Renal pelvis (tissue), 4 donors: Measurements from ENCODE around the gene PRPF8. TPM values are rescaled to one million over a fixed set of nuclear protein-coding genes. Genes with fewer than 3 reads are reported as not detected.
"Not testable (repeated sequence)": the region's sequence is repeated elsewhere in the genome, so short reads cannot be mapped to it uniquely, and the experiment has no call there.

Experiments used
- DNase-seq: peaks from one replicate; pipeline ENCODE4 v3.0.0-alpha.2; 2013
- polyA plus RNA-seq, 3 donors: library from polyadenylated mRNA; unstranded; fragments of 120-200 nt; gene quantifications; one replicate each; pipeline ENCODE4 v1.2.1, GENCODE V29; 2013; ENCODE audit not compliant: insufficient read length in 3 of 3

The PRPF8 gene
- polyA plus RNA-seq, 3 donors = 307 to 367 (median 333) TPM

DNA sequence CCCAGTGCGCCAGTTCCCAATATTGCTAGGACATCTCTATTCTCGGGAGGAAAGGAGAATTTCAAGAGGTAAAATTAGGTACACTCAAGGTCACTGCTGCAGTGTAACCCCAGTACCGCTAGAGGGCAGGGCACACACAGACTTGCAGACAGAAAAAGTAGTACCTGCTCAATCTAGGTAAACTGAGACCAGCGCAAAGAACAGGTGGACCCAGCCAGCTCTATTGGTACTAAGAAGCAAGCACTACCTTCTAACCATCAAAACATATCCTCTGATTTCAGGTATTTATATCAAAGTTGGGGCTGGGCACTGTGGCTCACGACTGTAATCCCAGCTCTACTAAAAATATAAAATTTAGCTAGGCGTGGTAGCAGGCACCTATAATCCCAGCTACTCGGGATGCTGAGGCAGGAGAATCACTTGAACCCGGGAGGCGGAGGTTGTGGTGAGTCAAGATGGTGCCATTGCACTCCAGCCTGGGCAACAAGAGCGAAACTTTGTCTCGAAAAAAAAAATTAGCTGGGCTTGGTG is 36.3 kb upstream of the PRPF8 start:
- no peak for DNase-seq

DNA sequence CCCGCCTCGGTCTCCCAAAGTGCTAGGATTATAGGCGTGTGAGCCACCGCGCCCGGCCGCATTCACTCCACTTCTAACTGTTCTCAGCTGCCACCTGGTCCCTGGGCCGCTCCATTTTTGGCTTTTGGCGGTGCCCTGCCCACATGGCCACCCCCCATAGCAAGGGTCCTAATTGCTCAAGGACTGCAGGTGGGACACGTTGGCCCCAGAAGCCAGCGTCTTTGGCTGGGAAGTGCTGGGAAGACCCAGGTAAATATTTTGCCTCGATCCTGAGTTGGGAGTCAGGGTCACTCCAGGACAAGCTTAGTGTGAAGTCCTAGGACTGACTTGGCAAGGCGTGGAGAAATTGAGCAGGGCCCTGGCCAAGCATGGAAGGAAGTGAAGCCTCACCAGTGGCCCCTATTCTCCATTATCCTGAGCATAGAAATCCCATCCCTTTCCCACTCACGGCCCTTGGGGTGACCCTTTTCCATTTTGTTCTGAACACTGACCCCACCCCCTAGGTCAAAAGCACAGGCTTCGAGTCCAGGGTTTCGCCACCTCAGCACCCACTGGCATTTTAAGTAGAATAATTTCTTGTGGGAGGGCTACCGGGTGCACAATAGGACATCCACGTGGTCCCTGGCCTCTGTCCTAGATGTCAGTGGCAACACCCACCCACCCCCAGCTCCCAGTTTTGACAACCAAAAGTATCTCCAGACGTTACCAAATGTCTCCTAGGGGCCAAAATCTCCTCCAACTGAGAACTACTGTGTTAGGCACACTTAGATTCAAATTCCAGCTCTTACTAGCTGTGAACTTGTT is 33.9 kb upstream of the PRPF8 start:
- no peak for DNase-seq

DNA sequence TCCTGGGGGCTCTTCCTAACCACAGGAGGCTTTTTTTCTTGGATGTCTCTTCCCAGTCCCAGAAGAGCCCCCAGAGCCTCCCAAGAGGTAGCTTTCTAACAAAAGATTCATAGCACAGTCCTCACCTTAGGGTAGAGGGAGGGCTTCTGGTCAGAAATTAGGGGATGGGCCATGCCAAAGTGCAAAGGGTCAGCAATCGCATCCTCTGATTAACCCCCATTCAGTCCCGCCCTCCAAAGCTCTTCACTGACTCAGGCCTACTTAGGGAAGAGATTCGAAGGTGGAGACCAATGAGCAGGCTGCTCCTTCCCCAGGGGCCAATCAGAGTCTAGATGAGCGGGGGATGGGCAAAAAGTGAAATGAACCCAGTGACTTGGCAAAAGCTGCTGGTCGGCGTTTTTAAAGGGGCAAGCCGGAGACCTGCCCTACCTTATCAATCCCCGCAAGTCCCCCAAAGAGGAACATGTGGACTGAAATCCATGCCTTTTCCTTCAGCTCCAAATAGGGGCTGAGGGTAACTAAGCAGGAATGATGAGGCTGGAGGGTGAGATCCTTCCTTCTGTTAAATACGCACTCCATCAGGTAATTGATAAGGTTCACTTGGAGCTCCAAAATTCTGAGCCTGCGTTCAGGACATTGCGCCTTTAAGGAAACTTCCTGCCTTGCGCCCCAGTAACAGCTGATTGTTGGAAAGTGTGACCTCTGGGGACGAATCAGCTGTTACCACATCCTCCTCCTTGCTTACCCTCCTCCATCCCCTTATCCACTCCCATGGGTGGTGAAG is 32.4 kb upstream of the PRPF8 start:
- peak; percentile 97 for DNase-seq

GRCh38 chr17:1716076-1716911 is 31.6 kb upstream of the PRPF8 start:
- DNase-seq = peak; percentile 100

DNA sequence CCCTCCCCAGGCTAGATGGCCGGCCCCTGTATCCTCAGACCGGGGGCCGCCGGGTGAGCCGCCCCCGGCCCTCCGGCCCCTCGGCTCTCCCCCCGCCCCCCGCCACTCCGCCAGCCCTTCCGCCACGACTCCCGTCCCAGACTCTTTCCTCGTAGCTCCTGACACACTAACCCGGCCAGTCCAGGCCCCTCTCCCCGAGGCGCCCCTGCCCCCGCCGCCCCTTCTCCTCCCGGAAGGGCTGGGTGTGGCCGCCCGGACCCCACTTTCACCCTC is 31.1 kb upstream of the PRPF8 start:
- DNase-seq = no peak

DNA sequence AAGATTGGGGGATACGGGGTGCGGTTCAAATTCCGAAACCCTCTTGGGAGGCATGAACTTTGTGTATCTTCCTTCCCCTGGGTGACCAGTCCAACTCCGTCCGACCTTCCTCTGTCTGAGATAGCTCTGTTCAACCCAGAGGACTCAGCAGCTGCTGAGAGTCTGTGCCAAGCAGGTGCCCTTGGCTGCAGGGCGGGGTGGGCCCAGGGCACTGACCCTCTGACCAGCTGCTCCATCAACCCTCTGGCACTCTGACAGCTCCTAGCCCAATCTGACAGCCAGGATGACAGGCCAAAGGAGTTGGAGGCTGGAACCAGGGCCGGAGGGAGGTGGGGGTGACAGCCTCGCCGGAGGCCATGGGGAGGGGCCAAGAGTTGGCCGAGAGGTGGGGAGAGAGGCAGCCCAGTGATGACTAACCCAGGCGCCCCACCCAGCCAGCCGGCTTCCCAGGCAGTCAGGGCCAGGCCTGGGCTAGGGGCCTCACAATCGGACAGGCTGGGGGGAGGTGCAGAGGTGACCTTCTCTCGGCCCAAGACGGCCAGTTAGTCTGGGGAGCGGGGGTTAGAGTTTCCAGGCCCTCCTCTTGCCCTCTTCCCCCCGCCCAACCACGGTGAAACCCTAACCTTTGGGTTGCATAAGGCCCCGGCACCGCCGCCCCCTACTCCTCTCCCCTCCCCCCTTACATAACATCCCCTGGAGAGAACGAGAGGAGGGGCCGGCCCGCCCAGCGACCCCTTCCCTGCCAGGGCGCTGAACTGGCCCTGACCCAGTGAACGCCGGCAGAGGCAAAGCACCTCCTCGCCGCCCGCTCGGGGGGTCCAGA is 30.5 kb upstream of the PRPF8 start:
- DNase-seq = no peak

GRCh38 chr17:1714427-1714979 is 29.8 kb upstream of the PRPF8 start:
- peak; percentile 93 for DNase-seq

GRCh38 chr17:1713878-1714426 is 29.3 kb upstream of the PRPF8 start:
- peak; percentile 65 for DNase-seq

GRCh38 chr17:1713160-1713877 is 28.7 kb upstream of the PRPF8 start:
- no peak for DNase-seq

GRCh38 chr17:1712271-1712670 is 27.6 kb upstream of the PRPF8 start:
- DNase-seq = no peak

DNA sequence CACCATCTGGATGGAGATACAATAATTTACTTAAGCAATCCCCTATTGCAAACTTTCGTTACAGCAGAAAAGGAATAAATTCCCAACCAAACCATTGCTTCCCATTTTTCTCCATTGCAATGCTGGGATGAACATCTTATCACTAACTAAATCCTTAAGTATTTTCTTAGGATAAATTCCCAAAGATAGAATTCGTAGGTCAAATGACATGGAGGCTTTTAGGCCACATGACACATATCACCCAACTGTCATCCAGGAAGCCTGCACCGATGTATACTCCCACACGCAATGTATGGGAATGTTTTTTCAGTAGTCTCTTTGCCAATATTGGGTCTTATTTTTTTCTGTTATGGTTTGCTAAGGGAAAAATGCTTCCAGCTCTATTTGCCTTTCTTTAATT is 27.1 kb upstream of the PRPF8 start:
- no peak for DNase-seq

GRCh38 chr17:1710807-1711553 is 26.3 kb upstream of the PRPF8 start:
- no peak for DNase-seq

- DNase-seq = no peak
These were observed 25.5 kb upstream of the PRPF8 start, which contains the start of gene TLCD2 for GRCh38 chr17:1709971-1710806. Gene TLCD2, minus strand, starts transcription at chr17:1710377. Its CDS starts 135 bp downstream, at chr17:1710242.

GRCh38 chr17:1709403-1709951 is 24.8 kb upstream of the PRPF8 start:
- no peak for DNase-seq

DNA sequence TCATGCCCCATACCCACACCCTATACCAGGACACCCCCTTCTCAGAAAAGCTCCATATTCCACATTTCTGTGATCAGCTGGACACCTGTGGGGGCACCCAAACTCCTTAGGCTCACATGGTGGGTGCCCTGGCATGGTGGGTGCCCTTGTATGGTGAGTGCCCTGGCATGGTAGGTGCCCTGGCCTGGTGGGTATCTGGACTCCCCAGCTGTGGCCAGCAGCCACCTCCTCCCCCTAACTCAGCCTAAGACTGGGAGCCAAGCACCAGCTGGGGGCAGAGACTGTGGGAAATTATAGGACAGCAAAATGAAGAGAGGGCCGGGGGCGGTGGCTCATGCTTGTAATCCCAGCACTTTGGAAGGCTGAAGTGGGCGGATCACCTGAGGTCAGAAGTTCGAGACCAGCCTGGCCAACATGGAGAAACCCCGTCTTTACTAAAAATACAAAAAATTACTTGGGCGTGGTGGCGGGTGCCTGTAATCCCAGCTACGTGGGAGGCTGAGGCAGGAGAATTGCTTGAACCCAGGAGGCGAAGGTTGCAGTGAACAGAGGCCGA is 24.2 kb upstream of the PRPF8 start:
- not testable (repeated sequence) for DNase-seq

DNA sequence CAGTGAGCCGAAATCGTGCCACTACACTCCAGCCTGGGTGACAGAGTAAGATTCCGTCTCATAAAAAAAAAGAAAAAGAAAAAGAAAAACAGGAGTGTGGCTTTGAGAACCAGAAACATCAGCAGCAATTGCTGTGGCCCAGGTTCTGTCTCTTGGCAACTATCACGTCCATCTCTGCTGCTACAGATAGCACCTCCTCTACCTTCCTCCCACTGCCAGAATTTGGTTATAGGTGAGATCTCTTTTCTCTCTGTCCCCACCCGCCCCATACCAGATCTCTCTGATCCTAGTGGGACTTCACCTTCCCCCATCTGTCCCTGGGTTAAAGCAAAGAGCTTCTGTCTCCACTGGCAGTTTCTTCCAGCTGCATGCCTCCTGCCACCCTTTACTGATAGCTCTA is 22.4 kb upstream of the PRPF8 start:
- no peak for DNase-seq

DNA sequence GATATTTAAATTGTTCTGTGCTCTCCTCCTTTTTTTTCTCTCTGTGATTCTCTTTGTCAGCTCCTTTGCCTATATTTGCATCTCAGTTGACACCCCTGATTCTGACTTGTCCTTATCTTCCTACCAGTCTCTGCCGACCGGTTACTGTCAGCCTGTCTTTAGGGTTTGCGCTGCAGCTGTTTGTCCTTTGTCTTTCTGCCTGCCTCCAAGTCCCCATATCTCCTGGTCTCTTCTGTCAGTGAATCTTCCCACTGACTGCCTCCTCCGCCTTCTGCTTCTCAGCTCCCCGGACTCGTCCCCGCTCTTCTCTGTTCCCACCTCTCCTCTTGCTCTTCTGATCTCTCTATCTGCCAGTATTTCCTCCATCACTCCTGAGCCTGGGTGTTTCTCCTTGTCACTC is 20.3 kb upstream of the PRPF8 start:
- DNase-seq = no peak

DNA sequence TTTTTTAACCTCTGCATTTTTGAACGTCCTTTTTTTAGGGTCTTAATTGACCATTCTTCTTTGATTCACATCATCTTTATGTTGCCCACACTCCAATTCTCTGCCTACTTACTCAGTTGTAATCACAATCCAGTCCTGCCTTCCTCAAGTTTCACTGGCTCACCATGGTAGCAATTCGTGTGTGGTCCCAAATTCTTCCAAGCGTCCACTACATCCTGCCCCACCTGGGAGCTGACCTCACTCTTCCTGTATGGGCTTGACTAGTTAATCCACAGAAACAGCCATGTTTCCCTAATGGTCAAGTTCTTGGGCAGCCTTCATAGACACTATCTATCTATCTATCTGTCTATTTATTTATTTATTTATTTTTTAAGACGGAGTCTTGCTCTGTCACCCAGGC is 18.4 kb upstream of the PRPF8 start:
- DNase-seq = no peak
